ENCODE measurements around the gene MYRIP.

- no peak for TF ChIP-seq POLR2AphosphoS5 (IDR thresholded peaks at IDR 0.05)
- no peak for TF ChIP-seq POLR2A (IDR thresholded peaks at IDR 0.05)
- TF ChIP-seq CTCF (IDR thresholded peaks at IDR 0.05), result no peak
These were observed 171.4 kb downstream of the MYRIP start for GRCh38 chr3:39980781-39981180.
